ENCODE data around the gene C20orf173. TPM values are rescaled to one million over a fixed set of nuclear protein-coding genes. Genes with fewer than 3 reads are reported as not detected.

The C20orf173 gene
- polyA plus RNA-seq, 2 donors, result not detected

GRCh38 chr20:35489717-35490116 is 39.7 kb downstream of the C20orf173 start:
- Histone ChIP-seq H3K27ac (ENCODE audit: low read depth in 2 of 2, low read length in 1 of 2) (no peak overlapping the region), H3K4me1 (ENCODE audit: control insufficient read depth in 2 of 2, insufficient read depth in 2 of 2, low read length in 1 of 2) (no peaks in the 10 kb centered on the region), H3K4me3 (ENCODE audit: low read depth in 1 of 2, low read length in 2 of 2) (no peak overlapping the region), H3K36me3 (ENCODE audit: control insufficient read depth in 2 of 2, insufficient read depth in 2 of 2, low read length in 1 of 2) (peaks cover 15 to 30% of the 10 kb centered on the region in 2 donors), H3K9me3 (ENCODE audit: control insufficient read depth in 2 of 2, insufficient read depth in 1 of 2, low read depth in 1 of 2, low read length in 1 of 2) (no peaks in the 10 kb centered on the region), H3K27me3 (ENCODE audit: control insufficient read depth in 1 of 2, insufficient read depth in 2 of 2, low read length in 2 of 2) (no peaks in the 10 kb centered on the region)
- 93 to 95% methylated on average over 5 of the region's 5 CpGs for WGBS, 2 donors

GRCh38 chr20:35487479-35487878 is 42.0 kb downstream of the C20orf173 start:
- Histone ChIP-seq H3K27ac (ENCODE audit: low read depth in 2 of 2, low read length in 1 of 2) (no peak overlapping the region), H3K9me3 (ENCODE audit: control insufficient read depth in 2 of 2, insufficient read depth in 1 of 2, low read depth in 1 of 2, low read length in 1 of 2) (no peaks in the 10 kb centered on the region), H3K36me3 (ENCODE audit: control insufficient read depth in 2 of 2, insufficient read depth in 2 of 2, low read length in 1 of 2) (peaks cover 7 to 16% of the 10 kb centered on the region in 2 donors), H3K4me1 (ENCODE audit: control insufficient read depth in 2 of 2, insufficient read depth in 2 of 2, low read length in 1 of 2) (no peaks in the 10 kb centered on the region), H3K4me3 (ENCODE audit: low read depth in 1 of 2, low read length in 2 of 2) (no peak overlapping the region), H3K27me3 (ENCODE audit: control insufficient read depth in 1 of 2, insufficient read depth in 2 of 2, low read length in 2 of 2) (no peaks in the 10 kb centered on the region)
- 97% methylated on average over 4 of the region's 4 CpGs for WGBS, 2 donors

- Histone ChIP-seq H3K36me3 (ENCODE audit: control insufficient read depth in 2 of 2, insufficient read depth in 2 of 2, low read length in 1 of 2) (peaks cover 13 to 22% of the 10 kb centered on the region in 2 donors), H3K4me1 (ENCODE audit: control insufficient read depth in 2 of 2, insufficient read depth in 2 of 2, low read length in 1 of 2) (no peaks in the 10 kb centered on the region), H3K27me3 (ENCODE audit: control insufficient read depth in 1 of 2, insufficient read depth in 2 of 2, low read length in 2 of 2) (no peaks in the 10 kb centered on the region), H3K9me3 (ENCODE audit: control insufficient read depth in 2 of 2, insufficient read depth in 1 of 2, low read depth in 1 of 2, low read length in 1 of 2) (no peaks in the 10 kb centered on the region), H3K27ac (ENCODE audit: low read depth in 2 of 2, low read length in 1 of 2) (no peak overlapping the region), H3K4me3 (ENCODE audit: low read depth in 1 of 2, low read length in 2 of 2) (no peak overlapping the region)
- WGBS, 2 donors, result 95 to 96% methylated on average over 5 of the region's 5 CpGs
These were observed 49.7 kb downstream of the C20orf173 start for GRCh38 chr20:35479798-35480197.

- H3K4me3 ChIP-seq (ENCODE audit: low read depth in 1 of 2, low read length in 2 of 2), result no peak overlapping the region
- no peaks in the 10 kb centered on the region for H3K4me1 ChIP-seq (ENCODE audit: control insufficient read depth in 2 of 2, insufficient read depth in 2 of 2, low read length in 1 of 2)
- H3K27ac ChIP-seq (ENCODE audit: low read depth in 2 of 2, low read length in 1 of 2), result no peak overlapping the region
- H3K9me3 ChIP-seq (ENCODE audit: control insufficient read depth in 2 of 2, insufficient read depth in 1 of 2, low read depth in 1 of 2, low read length in 1 of 2), result no peaks in the 10 kb centered on the region
- no peaks in the 10 kb centered on the region for H3K27me3 ChIP-seq (ENCODE audit: control insufficient read depth in 1 of 2, insufficient read depth in 2 of 2, low read length in 2 of 2)
- WGBS, 2 donors, result 88 to 91% methylated on average over 16 of the region's 16 CpGs
- H3K36me3 ChIP-seq (ENCODE audit: control insufficient read depth in 2 of 2, insufficient read depth in 2 of 2, low read length in 1 of 2), result peaks cover 13 to 22% of the 10 kb centered on the region in 2 donors
These were observed 50.5 kb downstream of the C20orf173 start for GRCh38 chr20:35478804-35479472.

Other genes starting within 250 kb of the C20orf173 start
- 100 to 1,000 TPM; 186 to 315 TPM for gene EIF6, start 244.9 kb downstream of the C20orf173 start, polyA plus RNA-seq
- gene FAM83C, start 237.2 kb downstream of the C20orf173 start, polyA plus RNA-seq, result 10 to 100 TPM; 32.3 to 35.9 TPM
- 10 to 100 TPM; 17.4 to 18.9 TPM for gene UQCC1, start 117.7 kb downstream of the C20orf173 start, polyA plus RNA-seq
- gene GDF5, start 91.4 kb downstream of the C20orf173 start, polyA plus RNA-seq, result under 1 TPM in 1 of 2 donors, not detected in 1; 0.02 TPM
- 10 to 100 TPM in 1 of 2 donors, 1 to 10 TPM in 1; 6.8 to 20.7 TPM for gene CEP250, start 74.1 kb downstream of the C20orf173 start, polyA plus RNA-seq
- 100 to 1,000 TPM; 104 to 148 TPM for gene ERGIC3, start 12.4 kb upstream of the C20orf173 start, polyA plus RNA-seq
- 1 to 10 TPM; 1.6 to 3.8 TPM for gene SPAG4, start 86.2 kb upstream of the C20orf173 start, polyA plus RNA-seq
- 100 to 1,000 TPM in 1 of 2 donors, 10 to 100 TPM in 1; 88.9 to 119 TPM for gene CPNE1, start 135.2 kb upstream of the C20orf173 start, polyA plus RNA-seq
- 10 to 100 TPM in 1 of 2 donors, 1 to 10 TPM in 1; 9.4 to 15.3 TPM for gene RBM12, start 135.2 kb upstream of the C20orf173 start, polyA plus RNA-seq
- 10 to 100 TPM; 18.2 to 23.4 TPM for gene NFS1, start 169.7 kb upstream of the C20orf173 start, polyA plus RNA-seq
- 100 to 1,000 TPM; 335 to 517 TPM for gene ROMO1, start 169.8 kb upstream of the C20orf173 start, polyA plus RNA-seq
- gene RBM39, start 212.6 kb upstream of the C20orf173 start, polyA plus RNA-seq, result 100 to 1,000 TPM; 164 to 335 TPM
- gene PHF20, start 242.4 kb upstream of the C20orf173 start, polyA plus RNA-seq, result 10 to 100 TPM; 13.0 to 15.8 TPM

All from esophagus (tissue), 2 donors.